C1 segment of cervical spinal cord (tissue), 14 donors: ENCODE measurements around the gene SEM1.
"Not testable (repeated sequence)": the region's sequence is repeated elsewhere in the genome, so short reads cannot be mapped to it uniquely, and the experiment has no call there.

Source experiments
- DNase-seq, 14 donors: peaks; one replicate each; lab custom pipeline; 2025; lab: John Stamatoyannopoulos, UW

Gene SEM1

DNA sequence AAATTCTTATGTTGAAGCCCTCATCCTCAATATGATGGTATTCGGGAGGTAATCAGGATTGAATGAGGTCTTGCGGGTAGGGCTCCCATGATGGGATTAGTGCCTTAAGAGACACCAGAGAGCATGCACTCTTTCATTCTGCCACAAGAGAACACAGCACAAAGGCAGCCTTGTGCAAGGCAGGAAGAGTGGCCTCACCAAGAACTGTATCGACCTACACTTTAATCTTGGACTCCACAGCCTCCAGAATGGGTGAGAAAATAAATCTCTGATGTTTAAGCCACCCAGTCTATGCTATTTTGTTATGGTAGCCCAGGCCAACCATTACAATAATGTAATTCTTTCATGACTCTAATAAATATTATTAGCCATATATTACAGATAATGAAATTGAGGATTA lies 8.4 kb downstream of the SEM1 start:
- no peak for DNase-seq

DNA sequence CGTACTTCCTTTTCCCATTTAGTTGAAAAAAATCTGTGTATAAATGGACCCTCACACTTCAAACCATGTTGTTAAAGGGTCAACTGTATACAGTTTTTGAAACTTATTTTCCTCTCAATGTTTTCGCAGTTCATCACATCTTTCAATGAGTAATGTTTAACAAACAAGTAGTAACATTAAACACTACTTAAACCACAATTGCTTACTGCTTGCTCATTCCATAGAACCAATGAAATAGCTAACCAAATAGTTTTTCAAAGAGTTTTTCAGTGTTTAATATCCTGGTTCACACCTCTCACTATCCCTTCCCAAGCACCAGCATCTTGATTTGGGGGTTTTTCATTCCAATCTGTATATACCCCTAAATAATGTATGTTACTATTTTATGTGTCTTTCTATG lies 9.1 kb downstream of the SEM1 start:
- DNase-seq, result no peak

- DNase-seq, result no peak
Measured at GRCh38 chr7:96699219-96699871, 10.3 kb downstream of the SEM1 start.

DNA sequence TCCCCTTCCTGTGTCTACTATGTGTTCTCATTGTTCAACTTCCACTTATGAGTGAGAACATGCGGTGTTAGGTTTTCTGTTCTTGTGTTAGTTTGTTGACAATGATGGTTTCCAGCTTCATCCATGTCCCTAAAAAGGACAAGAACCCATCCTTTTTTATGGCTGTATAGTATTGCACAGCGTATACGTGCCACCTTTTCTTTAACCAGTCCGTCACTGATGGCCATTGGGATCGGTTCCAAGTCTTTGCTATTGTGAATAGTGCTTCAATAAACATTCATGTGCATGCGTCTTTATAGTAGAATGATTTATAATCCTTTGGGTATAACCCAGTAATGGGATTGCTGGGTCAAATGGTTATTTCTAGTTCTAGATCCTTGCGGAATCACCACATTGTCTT lies 11.2 kb downstream of the SEM1 start:
- not testable (repeated sequence) for DNase-seq

GRCh38 chr7:96697822-96698221 lies 11.8 kb downstream of the SEM1 start:
- DNase-seq, result no peak

GRCh38 chr7:96695581-96695980 lies 14.1 kb downstream of the SEM1 start:
- DNase-seq, result peak in 1 of 14 donors; percentile 19

DNA sequence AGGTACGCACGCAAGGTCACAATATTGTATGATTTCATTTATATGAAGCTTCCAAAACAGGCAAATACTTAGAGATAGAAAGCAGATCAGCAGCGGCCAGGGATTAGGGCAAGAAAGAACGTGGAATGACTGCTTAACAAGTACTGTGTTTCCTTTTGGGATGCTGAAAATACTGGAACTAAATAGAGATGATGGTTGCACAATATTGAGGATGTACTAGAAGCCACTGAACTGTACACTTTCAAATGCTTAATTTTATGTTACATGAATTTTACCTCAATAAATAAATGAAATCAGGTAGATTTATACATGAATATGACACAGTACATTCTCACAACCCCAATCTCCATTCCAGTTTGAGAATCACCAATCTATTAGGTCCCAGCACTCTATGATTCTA lies 15.6 kb downstream of the SEM1 start:
- no peak for DNase-seq

- DNase-seq, result no peak
Measured at GRCh38 chr7:96691702-96692101, 17.9 kb downstream of the SEM1 start.

DNA sequence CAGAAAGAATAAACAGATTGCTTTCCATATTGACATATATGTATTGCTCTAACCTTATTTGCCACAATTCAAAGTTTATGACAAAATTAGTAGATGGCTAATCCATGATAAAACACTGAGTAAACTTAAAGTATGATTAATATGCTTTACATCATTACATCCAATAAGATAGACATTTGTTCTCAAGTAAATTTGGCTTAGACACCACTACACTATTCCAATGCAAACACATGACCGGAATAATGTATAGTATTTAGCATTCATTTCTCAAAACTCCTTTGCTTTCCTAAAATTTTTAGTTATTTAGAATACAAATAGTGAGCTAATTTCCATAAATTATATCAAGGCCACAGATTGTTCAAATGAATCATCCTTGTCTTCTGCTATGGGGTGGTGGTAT lies 20.2 kb downstream of the SEM1 start:
- no peak for DNase-seq

- DNase-seq, result no peak
Measured at GRCh38 chr7:96686305-96686704, 23.3 kb downstream of the SEM1 start.

GRCh38 chr7:96685755-96686154 lies 23.9 kb downstream of the SEM1 start:
- no peak for DNase-seq

GRCh38 chr7:96685353-96685752 lies 24.3 kb downstream of the SEM1 start:
- no peak for DNase-seq

DNA sequence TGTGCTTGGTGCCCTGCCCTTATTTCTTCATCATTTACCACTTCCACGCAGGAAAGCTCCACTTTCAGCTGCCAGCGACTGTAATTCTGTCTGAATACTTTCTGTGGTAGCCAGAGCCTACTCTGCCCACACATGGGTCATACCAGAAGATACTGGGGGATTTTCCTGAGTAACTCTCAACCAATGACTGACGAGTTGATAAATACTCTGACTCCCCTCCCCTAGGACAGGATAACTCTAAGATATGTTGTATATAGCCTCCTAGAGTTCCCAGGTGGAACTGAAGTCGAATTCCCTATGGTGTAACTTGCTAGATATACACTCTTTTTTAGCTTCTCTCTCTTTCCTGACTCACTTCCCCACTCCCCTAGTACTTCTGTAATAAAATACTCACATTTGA lies 29.8 kb downstream of the SEM1 start:
- no peak for DNase-seq

DNA sequence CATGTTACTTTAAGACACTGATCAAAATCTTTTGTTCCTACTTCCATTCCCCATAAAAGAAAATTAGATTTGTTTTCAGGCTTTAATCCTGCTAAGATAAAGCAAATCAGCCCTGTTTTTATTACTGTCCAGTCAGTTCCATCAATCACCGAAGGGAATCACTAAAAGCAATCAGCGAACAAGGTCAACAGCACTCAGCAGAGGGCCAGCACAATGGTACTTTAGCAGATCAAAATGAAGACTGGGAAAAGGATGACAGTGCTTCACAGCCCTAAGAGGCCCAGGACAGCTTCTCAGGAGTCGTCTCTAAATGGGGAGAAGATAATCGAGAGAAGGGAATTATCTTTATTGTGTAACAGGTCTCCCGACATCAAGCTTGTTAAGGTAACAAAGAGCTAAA lies 32.7 kb downstream of the SEM1 start:
- DNase-seq, result no peak

GRCh38 chr7:96675548-96675947 lies 34.1 kb downstream of the SEM1 start:
- no peak for DNase-seq

- no peak for DNase-seq
Measured at GRCh38 chr7:96674565-96674964, 35.1 kb downstream of the SEM1 start.

- DNase-seq, result no peak
Measured at GRCh38 chr7:96671854-96672253, 37.8 kb downstream of the SEM1 start.

DNA sequence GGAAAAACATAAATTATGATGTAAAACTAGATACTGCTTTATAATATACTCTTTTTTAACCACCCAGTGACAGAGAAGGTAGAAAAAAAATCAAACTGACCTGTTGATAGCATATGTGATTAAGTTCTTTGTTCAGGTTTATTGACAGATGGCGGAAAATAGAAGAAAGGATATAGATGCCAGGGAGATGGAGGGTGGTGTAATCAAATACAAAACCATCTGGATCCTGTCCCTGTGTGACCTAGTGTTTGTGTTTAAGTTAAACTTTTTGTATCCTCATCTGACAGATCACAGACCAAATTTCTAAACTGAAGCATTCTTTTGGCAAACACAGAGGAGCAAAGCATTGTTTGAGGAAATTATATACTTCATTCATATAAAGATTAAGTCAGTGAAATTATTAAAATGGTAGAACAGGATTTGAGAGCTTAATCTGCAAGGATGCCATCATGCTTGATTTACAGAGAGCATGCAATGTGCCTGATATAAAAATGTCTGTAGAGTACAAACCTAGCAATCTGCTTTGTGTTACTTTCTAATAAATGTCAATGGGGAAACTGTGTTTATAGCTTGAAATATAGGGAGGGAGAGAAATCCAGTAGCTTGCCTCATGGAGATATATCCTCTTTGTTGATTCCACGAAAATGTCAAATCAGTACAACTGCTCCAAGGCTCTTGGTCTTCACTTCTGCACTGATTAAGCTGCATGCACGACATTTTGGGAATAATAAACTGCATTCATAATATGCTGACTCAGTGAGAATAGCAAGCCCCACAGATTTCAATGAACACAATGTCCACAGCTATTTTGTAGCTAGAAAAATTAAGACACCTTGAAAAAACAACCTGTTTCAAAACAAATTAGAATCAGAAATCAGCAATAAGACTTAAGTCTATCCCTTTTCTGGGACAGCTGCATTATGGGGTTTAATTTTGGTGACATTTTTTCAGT lies 39.0 kb downstream of the SEM1 start:
- DNase-seq, result no peak

- DNase-seq, result no peak
Measured at GRCh38 chr7:96669812-96670211, 39.8 kb downstream of the SEM1 start.

DNA sequence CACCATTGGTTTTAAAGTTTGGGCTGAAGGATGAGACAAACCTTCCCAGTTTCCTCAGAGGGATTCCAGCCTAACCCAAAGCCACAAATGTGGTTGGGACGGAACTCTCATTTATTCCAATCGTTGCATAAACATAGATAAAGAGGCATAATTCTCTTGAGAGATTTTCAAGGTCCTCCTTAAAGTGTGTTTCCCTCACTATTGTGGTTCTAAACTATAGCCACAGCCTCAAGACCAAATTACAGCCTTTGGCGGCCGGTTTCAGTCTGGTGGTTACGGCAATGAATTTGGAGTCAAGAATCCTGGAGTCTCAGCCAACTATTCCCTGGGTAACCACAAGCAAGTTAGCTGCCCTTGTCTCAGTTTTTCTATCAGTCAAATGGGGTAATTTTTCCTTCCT lies 42.6 kb downstream of the SEM1 start:
- DNase-seq, result no peak

DNA sequence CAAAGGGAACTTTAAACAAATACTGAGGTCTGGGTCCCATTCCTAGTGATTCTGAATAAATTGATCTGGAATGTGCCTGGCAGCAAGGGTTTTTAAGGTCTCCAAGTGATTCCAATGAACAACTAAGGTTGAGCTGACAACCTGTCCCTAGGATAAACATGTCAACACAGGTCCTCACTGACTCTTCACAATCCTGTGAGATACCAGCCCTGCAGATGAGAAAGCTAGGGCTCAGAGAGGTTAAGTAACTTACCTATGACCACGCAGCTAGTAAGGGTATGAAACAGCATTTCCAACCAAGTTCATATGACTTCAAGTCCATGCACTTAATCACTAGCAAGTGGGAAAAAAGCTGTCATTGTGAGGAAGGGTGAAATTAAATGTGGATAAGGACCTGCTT lies 44.0 kb downstream of the SEM1 start:
- DNase-seq, result no peak

- no peak for DNase-seq
Measured at GRCh38 chr7:96664793-96665192, 44.9 kb downstream of the SEM1 start.

- no peak for DNase-seq
Measured at GRCh38 chr7:96663871-96664445, 45.7 kb downstream of the SEM1 start.
